HG02973 (cell line): ENCODE data around the gene ZSCAN12.
A peak's percentile ranks its signal among the peaks of the same experiment; 100 is the strongest.
"Not testable (repeated sequence)": the region's sequence is repeated elsewhere in the genome, so short reads cannot be mapped to it uniquely, and the experiment has no call there.

Experiments used
- ATAC-seq: cut with Tn5 transposase; IDR thresholded peaks from one replicate; pipeline ENCODE4 v1.9.1; 2021; ENCODE audit warnings: moderate library complexity; ENCODE audit not compliant: unreplicated experiment

Gene ZSCAN12

GRCh38 chr6:28399350-28400121 is at the start of gene ZSCAN12:
TSS of gene ZSCAN12 (minus strand) at chr6:28399747. CDS start at chr6:28398405, 1,342 bp downstream.
- peak; percentile 77 for ATAC-seq

GRCh38 chr6:28449056-28449455 is 49.5 kb upstream of the ZSCAN12 start:
- ATAC-seq: no peak

- ATAC-seq: not testable (repeated sequence)
Observed at GRCh38 chr6:28447512-28447906, 48.0 kb upstream of the ZSCAN12 start.

GRCh38 chr6:28446818-28447511 is 47.4 kb upstream of the ZSCAN12 start:
- ATAC-seq: no peak

GRCh38 chr6:28444759-28445158 is 45.2 kb upstream of the ZSCAN12 start:
- not testable (repeated sequence) for ATAC-seq

GRCh38 chr6:28443112-28443773 is 43.7 kb upstream of the ZSCAN12 start, which contains the start of gene ZSCAN23:
TSS of gene ZSCAN23 (minus strand) at chr6:28443491. CDS start at chr6:28436266, 7,225 bp downstream.
- peak; percentile 95 for ATAC-seq

- ATAC-seq: no peak
Observed at GRCh38 chr6:28442586-28442985, 43.0 kb upstream of the ZSCAN12 start.

- ATAC-seq: no peak
Observed at GRCh38 chr6:28436404-28436803, 36.9 kb upstream of the ZSCAN12 start.

GRCh38 chr6:28433119-28433518 is 33.6 kb upstream of the ZSCAN12 start:
- ATAC-seq: no peak

- no peak for ATAC-seq
Observed at GRCh38 chr6:28429781-28430180, 30.2 kb upstream of the ZSCAN12 start.

GRCh38 chr6:28425944-28426541 is 26.5 kb upstream of the ZSCAN12 start:
- ATAC-seq: no peak

- no peak for ATAC-seq
Observed at GRCh38 chr6:28424163-28424562, 24.6 kb upstream of the ZSCAN12 start.

- no peak for ATAC-seq
Observed at GRCh38 chr6:28423546-28423945, 24.0 kb upstream of the ZSCAN12 start.

- ATAC-seq: no peak
Observed at GRCh38 chr6:28413681-28414080, 14.1 kb upstream of the ZSCAN12 start.

- ATAC-seq: no peak
Observed at GRCh38 chr6:28410767-28411166, 11.2 kb upstream of the ZSCAN12 start.

- ATAC-seq: no peak
Observed at GRCh38 chr6:28408076-28408802, 8.7 kb upstream of the ZSCAN12 start.

GRCh38 chr6:28407401-28407800 is 7.9 kb upstream of the ZSCAN12 start:
- no peak for ATAC-seq

GRCh38 chr6:28403923-28404322 is 4.4 kb upstream of the ZSCAN12 start:
- ATAC-seq: not testable (repeated sequence)

GRCh38 chr6:28402197-28402596 is 2.6 kb upstream of the ZSCAN12 start:
- no peak for ATAC-seq

- ATAC-seq: no peak
Observed at GRCh38 chr6:28401172-28401571, 1.6 kb upstream of the ZSCAN12 start.

GRCh38 chr6:28400122-28400451 is 540 bp upstream of the ZSCAN12 start:
- ATAC-seq: no peak
